ENCODE results near the gene PRUNE2. TPM values are rescaled to one million over a fixed set of nuclear protein-coding genes. Genes with fewer than 3 reads are reported as not detected.

Gene PRUNE2
- total and polyA plus RNA-seq, 12 donors, result 0.87 to 5.7 (median 1.6) TPM

- no peak overlapping the region for H3K4me3 ChIP-seq
- H3K4me1 ChIP-seq, result peaks cover 0 to 31% (median 0%) of the 10 kb centered on the region in 9 donors
- H3K36me3 ChIP-seq, result no peaks in the 10 kb centered on the region
- no peaks in the 10 kb centered on the region for H3K9me3 ChIP-seq
- DNase-seq (no peak), ATAC-seq (no peak)
- H3K27me3 ChIP-seq, result no peaks in the 10 kb centered on the region
- TF ChIP-seq CTCF (IDR thresholded peaks at IDR 0.05), result no peak
- H3K27ac ChIP-seq, result no peak overlapping the region
- 75 to 82% methylated on average over 6 of the region's 6 CpGs for WGBS, 2 donors
- intact Hi-C loops (cut with DNase I), result no loop called here
Observed at GRCh38 chr9:76586390-76587314, 319.3 kb downstream of the PRUNE2 start.

- ATAC-seq (no peak), DNase-seq (no peak)
- Histone ChIP-seq H3K4me1 (peaks cover 0 to 24% (median 0%) of the 10 kb centered on the region in 9 donors), H3K9me3 (no peaks in the 10 kb centered on the region), H3K4me3 (no peak overlapping the region), H3K27me3 (no peaks in the 10 kb centered on the region), H3K36me3 (no peaks in the 10 kb centered on the region), H3K27ac (peak overlapping the region in 1 of 10 donors; percentile 45)
- 81 to 85% methylated on average over 6 of the region's 6 CpGs for WGBS, 2 donors
- intact Hi-C loops (cut with DNase I), result no loop called here
- no peak for TF ChIP-seq CTCF (IDR thresholded peaks at IDR 0.05)
Observed at GRCh38 chr9:76585487-76586389, 320.2 kb downstream of the PRUNE2 start.

- no peaks in the 10 kb centered on the region for H3K36me3 ChIP-seq
- no peak overlapping the region for H3K27ac ChIP-seq
- ATAC-seq (no peak), DNase-seq (no peak)
- H3K27me3 ChIP-seq, result no peaks in the 10 kb centered on the region
- H3K4me1 ChIP-seq, result peaks cover 0 to 40% (median 0%) of the 10 kb centered on the region in 9 donors
- WGBS, 2 donors, result 90 to 94% methylated on average over 7 of the region's 7 CpGs
- intact Hi-C loops (cut with DNase I), result no loop called here
- H3K4me3 ChIP-seq, result no peak overlapping the region
- no peaks in the 10 kb centered on the region for H3K9me3 ChIP-seq
- no peak for TF ChIP-seq CTCF (IDR thresholded peaks at IDR 0.05)
Observed at GRCh38 chr9:76583256-76583655, 322.7 kb downstream of the PRUNE2 start.

- DNase-seq (no peak), ATAC-seq (no peak)
- no peak overlapping the region for H3K4me3 ChIP-seq
- TF ChIP-seq CTCF (IDR thresholded peaks at IDR 0.05), result no peak
- WGBS, 2 donors, result 73 to 95% methylated on average over 2 of the region's 2 CpGs
- H3K4me1 ChIP-seq, result peaks cover 0 to 43% (median 0%) of the 10 kb centered on the region in 9 donors
- no peaks in the 10 kb centered on the region for H3K9me3 ChIP-seq
- no peaks in the 10 kb centered on the region for H3K36me3 ChIP-seq
- intact Hi-C loops (cut with DNase I), result no loop called here
- no peak overlapping the region for H3K27ac ChIP-seq
- H3K27me3 ChIP-seq, result no peaks in the 10 kb centered on the region
Observed at GRCh38 chr9:76581731-76582130, 324.2 kb downstream of the PRUNE2 start.

Data from heart right ventricle (tissue), 16 donors.